ENCODE measurements around the gene CCDC34.
A peak's percentile ranks its signal among the peaks of the same experiment; 100 is the strongest.

The CCDC34 gene, protein sequence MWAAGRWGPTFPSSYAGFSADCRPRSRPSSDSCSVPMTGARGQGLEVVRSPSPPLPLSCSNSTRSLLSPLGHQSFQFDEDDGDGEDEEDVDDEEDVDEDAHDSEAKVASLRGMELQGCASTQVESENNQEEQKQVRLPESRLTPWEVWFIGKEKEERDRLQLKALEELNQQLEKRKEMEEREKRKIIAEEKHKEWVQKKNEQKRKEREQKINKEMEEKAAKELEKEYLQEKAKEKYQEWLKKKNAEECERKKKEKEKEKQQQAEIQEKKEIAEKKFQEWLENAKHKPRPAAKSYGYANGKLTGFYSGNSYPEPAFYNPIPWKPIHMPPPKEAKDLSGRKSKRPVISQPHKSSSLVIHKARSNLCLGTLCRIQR

DNA sequence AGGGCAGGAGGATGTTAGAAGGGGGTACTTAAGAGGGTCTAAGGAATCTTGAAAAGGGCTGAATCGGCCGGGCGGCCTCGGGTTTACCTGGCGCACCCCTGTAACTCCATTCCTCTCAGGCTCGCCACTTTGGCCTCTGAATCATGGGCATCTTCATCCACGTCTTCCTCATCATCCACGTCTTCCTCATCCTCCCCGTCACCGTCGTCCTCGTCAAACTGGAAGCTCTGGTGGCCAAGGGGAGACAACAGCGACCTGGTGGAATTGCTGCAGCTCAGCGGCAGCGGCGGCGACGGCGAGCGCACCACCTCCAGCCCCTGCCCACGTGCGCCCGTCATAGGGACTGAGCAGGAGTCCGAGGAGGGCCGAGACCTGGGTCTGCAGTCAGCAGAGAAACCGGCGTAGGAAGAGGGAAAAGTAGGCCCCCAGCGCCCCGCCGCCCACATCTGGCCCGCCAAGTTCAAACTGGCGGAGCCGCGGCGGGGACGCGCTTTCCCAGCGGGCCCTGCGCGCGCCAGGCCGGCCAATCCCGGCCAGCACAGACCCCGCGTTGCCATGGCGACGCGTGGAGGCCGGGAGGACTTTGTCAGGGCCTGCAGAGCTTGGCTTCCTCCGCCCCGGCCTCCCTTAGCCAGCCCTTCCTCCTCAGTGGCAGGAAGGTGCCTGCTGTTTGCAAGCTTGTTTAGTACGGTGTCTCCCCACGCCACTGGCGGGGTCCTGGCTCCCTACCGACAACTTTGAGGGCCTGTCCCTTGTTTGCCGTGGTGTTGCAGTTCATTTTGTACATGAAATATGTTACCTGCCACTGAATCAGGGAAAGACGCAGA lies at the start of gene CCDC34:
Gene CCDC34, minus strand, starts transcription at position 467 of the 827 bp plus-strand sequence. Its CDS starts 21 bp downstream, at position 446.
- peak; percentile 85 for DNase-seq (ENCODE audit: low read depth)

DNA sequence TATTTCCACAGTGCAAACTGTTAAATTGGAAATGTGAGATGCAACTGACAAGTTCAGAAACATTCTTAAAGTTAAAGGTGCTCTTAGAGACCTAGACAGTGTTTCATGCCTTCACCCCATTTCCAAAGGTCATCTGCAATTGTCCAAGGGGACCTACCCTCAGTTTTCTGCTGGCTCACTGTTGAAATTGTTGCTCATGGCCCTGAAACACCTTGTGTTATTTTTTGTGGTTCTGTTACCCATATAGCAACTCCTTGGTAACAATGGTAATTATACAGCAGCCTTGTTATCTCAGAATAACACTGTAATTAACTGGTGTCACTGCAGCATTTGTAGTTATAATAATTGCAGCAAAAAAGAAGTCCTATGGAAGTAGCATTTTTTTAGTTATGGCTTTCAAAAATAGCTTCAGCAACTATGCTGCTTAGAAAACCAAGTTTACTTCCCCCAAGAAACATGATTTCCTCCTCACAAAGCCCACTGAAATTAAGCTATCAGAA lies 49.2 kb upstream of the CCDC34 start:
- no peak for DNase-seq (ENCODE audit: low read depth)

DNA sequence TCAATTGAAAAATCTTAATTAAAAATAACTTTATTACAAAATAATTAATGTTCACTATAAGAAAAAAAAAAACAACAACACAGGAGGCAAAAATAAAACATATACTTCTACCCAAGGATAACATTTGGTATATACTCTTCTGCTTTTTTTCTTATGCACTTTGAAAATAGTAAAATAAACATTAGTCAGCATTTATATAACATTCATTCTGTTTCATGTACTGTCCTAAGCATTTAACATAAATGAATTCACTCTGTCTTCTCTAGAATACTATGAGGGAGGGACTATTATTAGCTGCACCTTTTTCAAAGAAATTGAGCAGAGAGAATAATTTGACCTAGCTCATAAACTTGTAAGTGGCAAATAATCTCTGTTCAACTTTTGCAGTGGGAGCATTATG lies 48.3 kb upstream of the CCDC34 start:
- DNase-seq (ENCODE audit: low read depth): no peak

DNA sequence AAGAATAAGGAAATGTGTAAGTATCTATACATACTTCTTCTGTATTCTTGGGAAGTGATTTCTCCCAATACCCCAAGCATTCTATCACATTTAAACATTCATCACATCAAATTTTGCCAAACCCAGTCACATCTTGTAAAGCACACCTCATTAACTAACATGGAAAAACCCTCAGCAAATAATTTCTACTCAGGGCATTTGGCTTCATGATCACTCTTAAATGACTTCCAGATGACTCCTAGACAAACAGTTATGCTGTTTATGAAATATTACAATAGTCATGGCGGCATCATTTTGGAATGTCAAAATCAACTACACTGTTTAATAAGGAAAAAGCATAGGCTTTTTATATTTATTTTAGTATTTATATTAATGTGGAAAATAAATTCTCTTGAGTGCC lies 47.3 kb upstream of the CCDC34 start:
- no peak for DNase-seq (ENCODE audit: low read depth)

DNA sequence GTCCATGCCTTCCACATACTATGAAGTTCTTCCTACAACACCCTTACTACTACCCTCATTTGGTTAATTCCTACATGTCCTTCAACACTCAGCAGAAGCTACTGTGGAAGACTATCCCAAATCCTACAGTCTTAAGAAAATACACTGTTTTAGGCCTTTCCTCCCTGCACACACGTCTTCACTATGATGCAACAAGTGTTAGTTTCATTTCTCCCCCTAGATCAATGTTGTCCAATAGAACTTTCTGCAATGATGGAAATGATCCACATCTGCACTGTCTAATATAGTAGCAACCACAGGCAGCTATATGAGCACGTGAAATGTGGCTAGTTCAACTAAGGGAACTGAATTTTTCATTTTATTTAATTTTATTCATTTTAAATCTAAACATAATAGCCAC lies 46.7 kb upstream of the CCDC34 start:
- no peak for DNase-seq (ENCODE audit: low read depth)

DNA sequence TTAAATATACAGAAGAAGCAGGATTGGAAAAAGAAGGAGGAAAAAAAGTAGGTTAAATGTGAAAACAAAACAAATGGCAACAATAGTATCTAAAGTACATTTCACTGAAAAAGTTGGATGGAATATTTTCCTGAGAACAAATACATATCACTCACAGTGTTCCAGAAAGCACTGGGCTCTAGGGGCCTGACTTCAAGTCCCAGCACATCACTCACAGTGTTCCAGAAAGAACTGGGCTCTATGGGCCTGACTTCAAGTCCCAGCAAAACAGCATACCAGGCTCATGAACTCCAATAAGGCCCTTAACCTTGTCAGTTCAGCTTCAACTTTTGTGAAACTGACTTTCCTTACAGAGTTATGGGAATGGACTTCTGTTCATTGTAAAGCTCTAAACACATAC lies 46.0 kb upstream of the CCDC34 start:
- DNase-seq (ENCODE audit: low read depth): no peak

DNA sequence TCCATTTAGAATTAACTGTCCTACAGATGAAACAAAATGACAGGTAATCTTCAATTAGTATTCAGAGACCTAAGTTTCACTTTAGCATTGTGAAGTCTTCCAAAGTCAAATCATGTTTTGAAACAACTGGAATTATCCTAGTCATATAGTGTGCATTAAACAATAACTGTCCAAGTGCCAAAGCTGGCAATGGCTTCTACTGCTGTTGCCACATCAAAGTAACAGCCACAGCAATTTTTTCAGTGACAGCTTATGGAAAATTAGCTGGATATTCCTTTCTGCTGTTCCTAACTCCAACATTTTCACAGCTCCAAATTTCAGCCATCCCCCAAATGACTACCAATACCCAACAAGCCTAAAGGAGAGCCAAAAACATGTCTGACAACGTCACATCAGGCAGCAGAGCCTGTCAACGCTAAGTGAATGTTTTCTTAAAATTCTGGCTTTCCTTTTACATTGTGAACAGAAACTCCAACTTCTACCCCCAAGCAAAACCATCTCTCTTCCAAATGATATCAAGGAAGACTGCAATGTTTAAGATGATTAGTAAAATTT lies 45.3 kb upstream of the CCDC34 start:
- DNase-seq (ENCODE audit: low read depth): no peak

DNA sequence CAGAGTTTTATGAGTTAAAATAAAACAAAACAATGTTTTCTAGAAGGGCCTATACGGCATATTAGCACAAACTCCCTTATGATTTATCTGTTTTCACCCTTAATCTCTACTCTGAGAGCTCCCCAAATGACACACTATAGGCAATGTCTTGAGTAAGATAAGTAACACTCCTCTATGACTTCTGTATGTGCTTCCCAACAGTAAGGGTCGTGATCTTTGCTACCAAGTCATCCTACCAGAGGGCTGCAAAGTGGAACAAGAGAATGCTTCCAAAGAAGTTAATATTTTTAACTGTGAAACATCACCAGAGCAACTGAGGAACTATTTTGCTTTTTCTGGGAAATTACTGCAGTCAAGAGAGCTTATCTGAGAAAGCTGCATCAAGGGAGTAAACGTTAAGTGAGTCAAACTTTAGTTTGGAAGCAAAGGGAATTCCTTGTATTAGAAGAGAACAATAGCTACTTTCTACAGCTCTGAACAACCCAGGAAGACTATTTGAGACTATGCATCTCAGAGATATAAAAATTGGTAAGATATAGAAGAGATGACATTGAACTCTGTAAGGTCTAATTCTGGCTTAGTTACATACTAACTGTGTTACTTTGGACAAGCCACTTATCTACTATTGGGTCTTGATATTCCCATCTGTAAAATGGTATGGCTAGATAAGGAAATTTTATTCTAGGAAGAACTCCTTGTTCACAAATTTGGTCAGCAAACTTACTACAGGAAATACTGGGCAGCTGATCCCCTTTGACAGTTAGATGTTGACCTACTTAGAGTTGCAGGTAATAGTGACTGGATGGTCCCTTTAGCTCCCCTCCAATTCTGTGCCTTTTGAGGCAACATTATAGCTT lies 43.7 kb upstream of the CCDC34 start:
- DNase-seq (ENCODE audit: low read depth): no peak

DNA sequence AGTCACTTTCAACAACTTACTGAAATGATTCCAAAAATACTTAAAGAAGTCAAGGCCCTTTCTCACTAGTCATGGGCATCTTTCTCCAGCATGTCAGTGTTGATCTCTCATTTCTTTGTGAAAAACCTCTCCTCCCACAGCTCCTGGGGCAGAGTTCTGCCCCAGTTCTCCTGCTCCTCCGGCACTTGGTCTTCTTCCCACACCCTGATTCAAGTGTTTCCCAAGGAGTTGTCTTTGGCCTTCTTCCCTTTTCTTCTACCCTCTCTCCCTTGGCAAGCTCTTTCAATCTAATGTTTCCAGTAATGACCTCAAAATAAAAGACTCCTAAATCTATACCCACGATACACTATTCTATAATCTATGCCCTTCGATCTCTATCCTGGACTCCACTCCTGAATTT lies 42.1 kb upstream of the CCDC34 start:
- DNase-seq (ENCODE audit: low read depth): no peak

DNA sequence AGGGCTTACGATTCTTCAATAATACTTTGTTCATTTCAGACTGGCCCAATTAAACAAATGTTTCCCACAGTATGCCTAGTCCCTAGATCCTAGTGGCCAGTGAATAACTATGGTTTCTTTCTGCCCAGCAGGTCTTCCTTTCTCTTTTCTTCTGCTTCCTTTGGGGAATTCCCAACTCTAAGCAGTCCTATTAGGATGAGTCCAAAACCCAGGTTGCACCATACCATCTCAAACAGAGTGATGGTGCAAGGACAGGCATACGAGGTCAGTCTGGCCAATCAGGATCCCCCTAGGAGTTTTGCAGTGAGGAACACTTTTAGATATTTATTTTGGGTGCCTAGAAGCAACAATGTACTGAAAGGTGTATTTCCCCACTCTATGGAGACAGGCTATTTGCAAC lies 41.4 kb upstream of the CCDC34 start:
- no peak for DNase-seq (ENCODE audit: low read depth)

DNA sequence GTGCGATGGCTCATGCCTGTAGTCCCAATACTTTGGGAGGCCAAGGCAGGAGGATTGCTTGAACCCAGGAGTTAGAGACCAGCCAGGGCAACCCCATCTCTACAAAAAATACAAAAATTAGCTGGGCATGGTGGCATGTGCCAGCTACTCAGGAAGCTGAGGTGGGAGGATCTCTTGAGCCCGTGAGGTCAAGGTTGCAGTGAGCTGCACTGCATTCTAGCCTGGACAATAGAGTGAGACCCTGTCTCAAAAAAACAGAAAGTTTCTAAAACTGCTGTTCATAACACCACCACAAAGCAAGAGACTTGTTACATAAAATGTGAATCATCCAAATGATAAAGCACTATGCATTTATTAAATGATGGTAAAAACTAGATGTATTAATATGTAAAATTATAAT lies 40.2 kb upstream of the CCDC34 start:
- no peak for DNase-seq (ENCODE audit: low read depth)

DNA sequence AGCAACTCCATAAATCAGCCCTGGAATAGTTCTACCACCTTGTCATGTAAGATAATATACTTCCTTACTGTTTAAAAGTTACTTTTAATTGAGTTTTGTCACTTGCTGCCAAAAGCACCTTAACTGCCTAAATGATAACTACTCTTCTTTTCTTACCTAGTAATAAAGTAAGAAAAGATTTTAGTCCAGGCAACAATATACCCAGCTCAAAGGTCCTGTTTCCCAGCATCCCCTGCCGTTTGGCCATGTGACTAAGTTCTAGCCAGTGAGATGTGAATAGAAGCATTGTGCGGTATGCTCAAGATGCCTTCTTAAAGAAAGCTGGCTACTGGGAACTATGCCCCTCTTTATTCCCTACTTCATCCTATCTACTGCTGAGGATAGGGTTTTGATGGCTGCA lies 39.4 kb upstream of the CCDC34 start:
- no peak for DNase-seq (ENCODE audit: low read depth)

DNA sequence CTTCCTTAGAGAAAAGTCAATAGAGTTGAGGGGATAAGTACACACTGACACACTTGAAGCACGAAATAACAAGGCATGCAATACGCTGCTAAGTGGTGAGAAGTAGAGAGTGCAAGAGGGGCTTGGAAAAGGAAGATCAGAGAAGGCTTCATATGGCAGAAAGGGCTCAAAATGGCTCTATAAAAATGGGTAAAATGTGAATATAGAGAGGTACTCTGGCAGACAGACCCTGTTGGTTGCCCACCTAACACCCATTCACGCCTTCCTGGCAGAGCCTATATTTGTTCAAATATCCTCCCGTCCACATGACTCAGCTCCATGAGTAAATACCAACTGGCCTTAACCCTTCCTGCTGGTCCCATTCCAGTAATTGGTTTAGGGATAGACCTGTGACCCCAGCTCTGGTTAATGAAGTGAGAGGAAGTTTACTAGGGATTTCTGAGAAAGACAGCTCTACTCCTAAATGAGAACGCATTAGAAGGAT lies 38.9 kb upstream of the CCDC34 start:
- no peak for DNase-seq (ENCODE audit: low read depth)

DNA sequence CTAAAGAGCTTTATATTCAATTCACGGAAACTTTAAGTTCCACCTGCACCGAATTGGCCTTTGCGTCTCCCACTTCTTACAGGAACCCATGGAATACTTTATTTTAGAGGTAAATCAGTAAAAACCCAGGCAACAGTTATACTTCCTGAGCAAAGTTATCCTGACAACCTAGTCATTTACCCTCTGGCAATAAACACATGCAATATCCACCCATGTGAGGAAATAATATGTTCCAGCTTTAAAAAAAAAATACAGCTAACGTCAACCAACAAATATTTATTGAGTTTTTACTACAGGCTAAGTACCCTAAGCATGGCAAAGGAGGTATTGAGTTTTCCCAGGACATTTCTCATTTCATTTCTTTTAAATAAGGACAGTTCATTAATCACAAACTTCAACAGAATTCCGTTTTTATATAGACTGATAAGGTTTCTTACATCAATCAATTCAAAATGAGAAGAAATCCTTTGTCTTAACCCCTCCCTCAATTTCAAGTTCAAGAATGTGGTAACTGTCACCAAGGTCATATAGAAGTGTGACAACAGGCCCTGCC lies 38.3 kb upstream of the CCDC34 start:
- DNase-seq (ENCODE audit: low read depth): no peak

DNA sequence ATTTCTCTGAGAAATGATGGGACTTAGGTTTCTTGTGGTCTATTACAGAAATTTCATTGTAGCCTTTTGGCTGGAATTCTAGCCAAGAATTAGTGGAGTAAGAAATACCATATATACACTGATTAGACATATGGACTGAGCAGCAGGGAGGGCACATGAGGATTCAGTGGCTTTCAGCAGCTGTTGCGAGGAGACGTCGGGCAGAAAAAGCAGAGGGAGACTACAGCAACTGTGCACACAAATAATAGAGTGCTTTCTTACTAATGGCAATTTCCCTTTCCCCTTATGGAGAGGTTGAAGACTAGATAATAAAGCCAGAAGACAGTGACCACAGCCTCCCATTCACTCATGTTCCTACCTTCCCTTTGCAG lies 35.4 kb upstream of the CCDC34 start:
- DNase-seq (ENCODE audit: low read depth): no peak

DNA sequence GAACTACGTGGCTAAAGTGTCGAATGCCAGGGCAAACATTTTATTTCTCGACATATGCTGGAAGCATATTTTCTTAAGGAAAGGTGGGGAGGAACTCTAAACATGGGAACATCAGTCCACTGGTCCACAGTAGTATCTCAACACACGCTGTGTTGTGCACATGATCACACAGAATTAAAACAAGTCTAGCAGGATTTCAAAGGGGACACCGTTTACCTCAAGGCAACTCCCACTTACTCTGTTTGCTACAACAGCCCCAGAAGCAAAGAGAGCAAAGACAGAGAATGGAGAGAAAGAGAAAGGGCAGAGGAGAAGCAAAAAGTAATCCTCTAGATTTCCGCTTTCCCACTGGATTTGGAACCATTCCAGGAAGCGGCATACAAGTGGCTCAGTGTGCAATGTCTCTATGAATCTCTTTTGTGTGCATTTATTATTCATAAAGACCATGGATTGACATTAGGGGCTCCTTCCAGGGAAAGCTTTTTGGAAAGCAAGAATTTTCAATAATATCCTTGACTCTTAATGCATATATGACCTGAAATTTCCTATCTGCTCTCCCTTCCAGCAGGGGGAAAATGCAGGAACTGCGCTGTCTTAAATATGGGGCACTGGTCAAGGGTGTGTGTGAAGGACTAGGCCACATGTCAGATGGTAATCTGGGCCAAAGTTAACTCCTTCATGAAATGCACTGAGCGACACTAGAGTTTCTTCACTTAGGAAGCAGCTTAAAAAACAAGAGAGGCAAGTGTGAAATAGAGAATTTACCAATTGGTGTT lies 34.8 kb upstream of the CCDC34 start:
- DNase-seq (ENCODE audit: low read depth): no peak

DNA sequence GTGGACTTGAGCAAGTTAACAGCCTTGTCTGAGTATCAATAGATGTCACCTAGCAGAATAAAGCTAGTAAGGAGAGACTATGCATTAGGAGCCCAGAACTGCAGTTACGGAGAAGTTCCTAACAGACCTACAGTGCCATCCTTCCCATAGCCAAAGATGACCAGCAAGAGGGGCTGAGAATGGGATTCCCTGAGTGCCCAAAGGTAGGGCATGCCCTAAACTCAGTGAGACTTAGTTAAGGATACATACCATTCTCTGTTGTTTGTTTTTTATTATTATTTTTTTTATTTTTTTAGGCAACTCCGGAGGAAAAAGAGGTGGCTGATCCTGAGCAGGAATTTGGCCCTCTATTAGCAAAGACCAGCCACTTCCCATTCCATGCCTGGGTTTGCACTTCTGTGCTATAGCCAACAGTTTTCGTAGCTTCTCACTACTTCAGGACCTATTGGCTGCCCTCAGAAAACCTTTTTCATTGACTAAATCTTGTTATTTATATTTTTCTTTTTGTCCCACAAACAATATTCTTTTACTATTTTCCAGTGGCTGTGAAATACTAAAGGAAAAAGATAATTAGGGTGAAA lies 33.3 kb upstream of the CCDC34 start:
- no peak for DNase-seq (ENCODE audit: low read depth)

DNA sequence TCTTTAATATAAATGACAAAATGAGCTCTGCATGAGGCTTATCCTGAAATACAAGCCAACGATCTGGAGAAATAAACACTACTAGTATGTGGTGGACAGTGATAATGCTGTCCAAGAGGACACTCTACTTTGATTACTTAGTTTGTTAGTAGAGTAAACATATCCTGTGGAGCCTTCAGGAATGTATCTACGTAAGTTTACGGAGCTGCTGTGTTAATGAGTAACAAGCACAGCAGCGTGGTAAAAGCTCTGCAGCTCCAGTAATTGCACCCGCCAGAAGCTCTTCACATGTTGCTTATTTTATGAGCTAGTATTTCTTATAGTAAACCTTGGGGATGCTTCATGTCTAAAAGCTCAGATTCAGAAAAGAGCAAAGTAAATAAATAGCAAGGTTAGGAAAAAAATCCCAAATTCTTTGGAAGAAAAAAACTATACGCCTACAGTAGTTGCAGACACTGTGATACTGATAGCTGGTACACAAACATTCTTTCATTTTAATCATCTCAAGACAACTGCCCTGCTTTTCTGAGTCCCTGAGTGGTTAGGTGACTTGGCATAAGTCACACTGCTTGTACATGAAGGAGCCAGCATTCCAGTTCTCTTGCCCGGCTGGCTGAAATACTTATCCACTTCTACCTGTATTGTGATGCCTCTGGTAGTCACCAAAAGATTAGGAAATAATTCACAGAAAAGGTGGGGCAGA lies 32.7 kb upstream of the CCDC34 start:
- DNase-seq (ENCODE audit: low read depth): no peak

DNA sequence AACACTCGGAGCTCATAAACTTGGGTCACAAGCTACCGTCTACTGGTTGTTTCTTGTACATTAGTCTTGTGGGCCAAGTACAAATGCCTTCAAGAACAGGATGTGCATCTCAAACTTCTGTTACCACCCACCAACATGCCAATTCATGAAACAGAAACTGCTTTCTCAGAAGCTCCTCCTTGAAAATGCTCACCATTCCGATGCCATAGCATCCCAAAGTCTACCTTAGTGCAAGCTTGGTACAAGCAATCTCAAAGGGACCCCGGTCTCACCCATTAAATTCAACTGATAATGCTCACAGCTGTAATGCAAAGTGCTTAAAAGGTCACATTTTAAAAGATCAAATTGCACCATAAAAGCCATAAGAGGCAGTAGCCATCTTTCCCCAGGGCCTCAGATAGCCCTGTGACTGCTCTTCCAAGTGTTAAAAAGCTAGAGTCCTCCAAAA lies 31.8 kb upstream of the CCDC34 start:
- DNase-seq (ENCODE audit: low read depth): no peak
